HepG2 (cell line): ENCODE results near the gene PSMA7. TPM values are rescaled to one million over a fixed set of nuclear protein-coding genes. Genes with fewer than 3 reads are reported as not detected.

Experiments used
- BCL3 ChIP-seq: sonication (generic); formaldehyde crosslinking; IDR thresholded peaks from 2 replicates; pipeline ENCODE4 v1.5.1; 2020; ENCODE audit warnings: mild to moderate bottlenecking, missing genetic modification reagents, moderate library complexity
- BRD4 ChIP-seq: sonication (generic); formaldehyde crosslinking; IDR thresholded peaks from 2 replicates; pipeline ENCODE4 v1.4.0; 2020; ENCODE audit warnings: missing genetic modification reagents
- CBX1 ChIP-seq: IDR thresholded peaks from one replicate; pipeline ENCODE4 v1.6.1; 2016; ENCODE audit warnings: antibody characterized with exemption, low read depth
- CBX5 ChIP-seq: sonication (generic); formaldehyde crosslinking; IDR thresholded peaks from 2 replicates; pipeline ENCODE4 v1.4.0; 2020; ENCODE audit warnings: missing genetic modification reagents, borderline replicate concordance
- MAF1 ChIP-seq: sonication (generic); formaldehyde crosslinking; IDR thresholded peaks from 2 replicates; pipeline ENCODE4 v1.5.0; 2020; ENCODE audit warnings: missing genetic modification reagents, borderline replicate concordance
- SMARCC2 ChIP-seq: fragments of 450-650 bp; IDR thresholded peaks from 2 replicates; pipeline ENCODE4 v1.6.1; 2017; ENCODE audit warnings: antibody characterized with exemption, mild to moderate bottlenecking
- SOX13 ChIP-seq, 3 experiments: fragments of 450-650 bp in 1 of 3; sonication (generic) in 1 of 3; formaldehyde crosslinking in 1 of 3; IDR thresholded peaks in 2 of 3; conservative IDR thresholded peaks in 1 of 3; 2 replicates each; pipeline versions ENCODE4 v1.5.0 to v1.6.1; 2016 to 2020; ENCODE audit warnings: antibody characterized with exemption in 1 of 3, mild to moderate bottlenecking in 1 of 3, missing compliant biosample characterization in 1 of 3, missing genetic modification reagents in 1 of 3, moderate library complexity in 1 of 3
- TFE3 ChIP-seq: IDR thresholded peaks from 2 replicates; pipeline ENCODE4 v1.6.1; 2016
- ZNF737 ChIP-seq: sonication (generic); formaldehyde crosslinking; IDR thresholded peaks from 2 replicates; pipeline ENCODE4 v1.5.0; 2020; ENCODE audit warnings: missing genetic modification reagents, mild to moderate bottlenecking, borderline replicate concordance
- ZZZ3 ChIP-seq: sonication (generic); formaldehyde crosslinking; IDR thresholded peaks from 2 replicates; pipeline ENCODE4 v1.4.0; 2020; ENCODE audit warnings: missing genetic modification reagents, mild to moderate bottlenecking, borderline replicate concordance
- polyA plus RNA-seq, 8 experiments: library from polyadenylated mRNA; depleted of rRNA in 3 of 8; stranded (reverse) in 7 of 8; unstranded in 1 of 8; fragments of >200 nt; fragmentation: Illumina TruSeq in 4 of 8; extraction: Trizol in 4 of 8; gene quantifications; 2 replicates each; pipeline versions ENCODE4 v1.2.1 to v1.2.3, GENCODE V29; 2011 to 2016; ENCODE audit warnings: low read depth in 4 of 8, missing spikeins in 1 of 8, mixed read lengths in 1 of 8; ENCODE audit not compliant: insufficient read depth in 1 of 8
- total RNA-seq, 5 experiments: library from RNA; depleted of rRNA; stranded (reverse); fragments of >200 nt; fragmentation: Illumina TruSeq; extraction: Trizol; gene quantifications; 2 replicates each; pipeline ENCODE4 v1.2.3, GENCODE V29; 2016; ENCODE audit warnings: low read depth in 1 of 5
- TF ChIP-seq, protein P1 (sequence below): sonication (generic); formaldehyde crosslinking; IDR thresholded peaks from 2 replicates; pipeline ENCODE4 v1.4.0; 2020; ENCODE audit warnings: missing genetic modification reagents
- TF ChIP-seq, protein P2 (sequence below): sonication (generic); formaldehyde crosslinking; IDR thresholded peaks from 2 replicates; pipeline ENCODE4 v1.4.0; 2020; ENCODE audit warnings: mild to moderate bottlenecking, missing genetic modification reagents, borderline replicate concordance
- TF ChIP-seq, protein P3 (sequence below): sonication (generic); formaldehyde crosslinking; IDR thresholded peaks from 2 replicates; pipeline ENCODE4 v1.9.0; 2021; ENCODE audit warnings: missing genetic modification reagents, borderline replicate concordance

The PSMA7 gene
- total and polyA plus RNA-seq, 2 of the 13 experiments (the other 11 are each of a cell fraction or from before 2014, with no cell fraction given), result 531 to 631 TPM

DNA sequence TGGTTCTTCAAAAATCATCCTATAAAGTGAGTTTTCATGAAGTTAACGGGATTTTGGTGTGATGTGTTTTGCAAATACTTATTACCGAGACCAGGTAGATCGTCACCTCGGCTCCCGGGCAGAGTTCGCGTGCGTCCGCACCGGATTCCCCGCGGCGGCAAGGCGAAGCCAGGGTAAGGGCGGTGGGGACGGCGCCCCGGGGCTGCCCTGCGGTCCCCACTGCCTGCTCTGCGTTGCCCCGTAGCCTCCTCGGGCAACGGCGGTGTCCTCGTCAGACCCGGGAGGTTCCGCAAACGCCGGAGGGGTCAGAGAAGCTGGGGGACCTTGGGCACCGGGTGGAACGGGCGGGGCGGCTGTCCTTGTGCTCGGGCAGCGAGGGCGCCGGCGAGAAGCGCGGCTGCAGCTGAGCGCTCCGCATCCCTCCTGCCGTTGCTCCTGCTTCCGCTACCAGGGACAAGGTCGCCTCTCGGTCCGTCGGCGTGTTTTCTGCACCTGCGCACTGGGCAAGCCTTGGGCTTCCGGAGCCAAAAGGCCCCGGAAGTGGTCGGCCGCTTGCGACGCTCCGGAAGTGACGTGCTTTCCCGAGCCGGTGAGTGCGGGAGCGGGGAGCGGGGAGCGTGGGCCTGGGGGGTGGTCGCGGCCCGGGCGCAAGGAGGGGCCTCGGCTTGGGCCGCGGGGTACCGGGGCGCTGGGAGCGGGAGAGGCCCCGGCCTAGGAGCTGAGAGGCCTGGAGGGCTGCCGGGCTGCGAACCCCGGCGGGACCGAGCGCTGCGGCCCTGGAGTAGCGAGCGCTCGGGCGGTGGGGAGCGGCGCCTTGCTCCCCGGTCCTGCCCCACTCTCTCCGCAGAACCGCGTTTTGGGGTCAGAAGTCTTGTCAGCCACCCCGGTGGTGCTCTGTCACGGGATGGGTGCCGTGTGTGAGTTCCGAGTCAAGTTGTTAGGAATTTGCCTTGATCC lies 39.6 kb upstream of the PSMA7 start, which contains the start of gene MTG2 (continued):
- TF ChIP-seq, protein P1, sequence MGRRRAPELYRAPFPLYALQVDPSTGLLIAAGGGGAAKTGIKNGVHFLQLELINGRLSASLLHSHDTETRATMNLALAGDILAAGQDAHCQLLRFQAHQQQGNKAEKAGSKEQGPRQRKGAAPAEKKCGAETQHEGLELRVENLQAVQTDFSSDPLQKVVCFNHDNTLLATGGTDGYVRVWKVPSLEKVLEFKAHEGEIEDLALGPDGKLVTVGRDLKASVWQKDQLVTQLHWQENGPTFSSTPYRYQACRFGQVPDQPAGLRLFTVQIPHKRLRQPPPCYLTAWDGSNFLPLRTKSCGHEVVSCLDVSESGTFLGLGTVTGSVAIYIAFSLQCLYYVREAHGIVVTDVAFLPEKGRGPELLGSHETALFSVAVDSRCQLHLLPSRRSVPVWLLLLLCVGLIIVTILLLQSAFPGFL (CRISPR knock-in tag), result peak; percentile 94
- TF ChIP-seq CBX1 (peak; percentile 95), TFE3 (CRISPR knock-in tag) (no peak; the same call in 1 of the 2 replicates), SMARCC2 (no peak), CBX5 (CRISPR knock-in tag) (peak; percentile 97), ZZZ3 (CRISPR knock-in tag) (no peak; the same call in none of the 2 replicates), BRD4 (peak; percentile 99), BCL3 (CRISPR knock-in tag) (peak; percentile 89), MAF1 (peak; percentile 98), SOX13 (IDR thresholded peaks at IDR 0.05) (peak; percentile 71; the same call in 1 of the 2 replicates), SOX13 (CRISPR knock-in tag; conservative IDR thresholded peaks at IDR 0.05 in 1 of 2, IDR thresholded peaks at IDR 0.05 in 1 of 2) (peak in 1 of 2 experiments; percentile 71; a peak in 2 of 4 replicates), ZNF737 (CRISPR knock-in tag) (peak; percentile 80; the same call in 1 of the 2 replicates)
- TF ChIP-seq, protein P2, sequence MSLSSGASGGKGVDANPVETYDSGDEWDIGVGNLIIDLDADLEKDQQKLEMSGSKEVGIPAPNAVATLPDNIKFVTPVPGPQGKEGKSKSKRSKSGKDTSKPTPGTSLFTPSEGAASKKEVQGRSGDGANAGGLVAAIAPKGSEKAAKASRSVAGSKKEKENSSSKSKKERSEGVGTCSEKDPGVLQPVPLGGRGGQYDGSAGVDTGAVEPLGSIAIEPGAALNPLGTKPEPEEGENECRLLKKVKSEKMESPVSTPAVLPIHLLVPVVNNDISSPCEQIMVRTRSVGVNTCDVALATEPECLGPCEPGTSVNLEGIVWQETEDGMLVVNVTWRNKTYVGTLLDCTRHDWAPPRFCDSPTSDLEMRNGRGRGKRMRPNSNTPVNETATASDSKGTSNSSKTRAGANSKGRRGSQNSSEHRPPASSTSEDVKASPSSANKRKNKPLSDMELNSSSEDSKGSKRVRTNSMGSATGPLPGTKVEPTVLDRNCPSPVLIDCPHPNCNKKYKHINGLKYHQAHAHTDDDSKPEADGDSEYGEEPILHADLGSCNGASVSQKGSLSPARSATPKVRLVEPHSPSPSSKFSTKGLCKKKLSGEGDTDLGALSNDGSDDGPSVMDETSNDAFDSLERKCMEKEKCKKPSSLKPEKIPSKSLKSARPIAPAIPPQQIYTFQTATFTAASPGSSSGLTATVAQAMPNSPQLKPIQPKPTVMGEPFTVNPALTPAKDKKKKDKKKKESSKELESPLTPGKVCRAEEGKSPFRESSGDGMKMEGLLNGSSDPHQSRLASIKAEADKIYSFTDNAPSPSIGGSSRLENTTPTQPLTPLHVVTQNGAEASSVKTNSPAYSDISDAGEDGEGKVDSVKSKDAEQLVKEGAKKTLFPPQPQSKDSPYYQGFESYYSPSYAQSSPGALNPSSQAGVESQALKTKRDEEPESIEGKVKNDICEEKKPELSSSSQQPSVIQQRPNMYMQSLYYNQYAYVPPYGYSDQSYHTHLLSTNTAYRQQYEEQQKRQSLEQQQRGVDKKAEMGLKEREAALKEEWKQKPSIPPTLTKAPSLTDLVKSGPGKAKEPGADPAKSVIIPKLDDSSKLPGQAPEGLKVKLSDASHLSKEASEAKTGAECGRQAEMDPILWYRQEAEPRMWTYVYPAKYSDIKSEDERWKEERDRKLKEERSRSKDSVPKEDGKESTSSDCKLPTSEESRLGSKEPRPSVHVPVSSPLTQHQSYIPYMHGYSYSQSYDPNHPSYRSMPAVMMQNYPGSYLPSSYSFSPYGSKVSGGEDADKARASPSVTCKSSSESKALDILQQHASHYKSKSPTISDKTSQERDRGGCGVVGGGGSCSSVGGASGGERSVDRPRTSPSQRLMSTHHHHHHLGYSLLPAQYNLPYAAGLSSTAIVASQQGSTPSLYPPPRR (CRISPR knock-in tag), result peak; percentile 62; the same call in 1 of the 2 replicates
- TF ChIP-seq, protein P3, sequence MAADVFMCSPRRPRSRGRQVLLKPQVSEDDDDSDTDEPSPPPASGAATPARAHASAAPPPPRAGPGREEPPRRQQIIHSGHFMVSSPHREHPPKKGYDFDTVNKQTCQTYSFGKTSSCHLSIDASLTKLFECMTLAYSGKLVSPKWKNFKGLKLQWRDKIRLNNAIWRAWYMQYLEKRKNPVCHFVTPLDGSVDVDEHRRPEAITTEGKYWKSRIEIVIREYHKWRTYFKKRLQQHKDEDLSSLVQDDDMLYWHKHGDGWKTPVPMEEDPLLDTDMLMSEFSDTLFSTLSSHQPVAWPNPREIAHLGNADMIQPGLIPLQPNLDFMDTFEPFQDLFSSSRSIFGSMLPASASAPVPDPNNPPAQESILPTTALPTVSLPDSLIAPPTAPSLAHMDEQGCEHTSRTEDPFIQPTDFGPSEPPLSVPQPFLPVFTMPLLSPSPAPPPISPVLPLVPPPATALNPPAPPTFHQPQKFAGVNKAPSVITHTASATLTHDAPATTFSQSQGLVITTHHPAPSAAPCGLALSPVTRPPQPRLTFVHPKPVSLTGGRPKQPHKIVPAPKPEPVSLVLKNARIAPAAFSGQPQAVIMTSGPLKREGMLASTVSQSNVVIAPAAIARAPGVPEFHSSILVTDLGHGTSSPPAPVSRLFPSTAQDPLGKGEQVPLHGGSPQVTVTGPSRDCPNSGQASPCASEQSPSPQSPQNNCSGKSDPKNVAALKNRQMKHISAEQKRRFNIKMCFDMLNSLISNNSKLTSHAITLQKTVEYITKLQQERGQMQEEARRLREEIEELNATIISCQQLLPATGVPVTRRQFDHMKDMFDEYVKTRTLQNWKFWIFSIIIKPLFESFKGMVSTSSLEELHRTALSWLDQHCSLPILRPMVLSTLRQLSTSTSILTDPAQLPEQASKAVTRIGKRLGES, result peak; percentile 81; the same call in 1 of the 2 replicates
